ENCODE results near the gene LTN1. TPM values are rescaled to one million over a fixed set of nuclear protein-coding genes. Genes with fewer than 3 reads are reported as not detected.

LTN1 gene
- polyA plus RNA-seq, 1 of the 3 experiments (the other 2 are of a cell fraction) = 3.2 TPM

GRCh38 chr21:28975397-28975796 lies 17.3 kb downstream of the LTN1 start:
- Histone ChIP-seq H3F3A (replicated peaks; ENCODE audit: insufficient read depth) (peaks cover 8% of the 10 kb centered on the region), H3K9ac (no peak overlapping the region), H4K20me1 (ENCODE audit: insufficient read depth) (no peaks in the 10 kb centered on the region), H2AFZ (ENCODE audit: low read depth) (no peak overlapping the region), H3K27ac (ENCODE audit: low read depth in 2 of 2, low read length in 1 of 2) (peak overlapping the region in 1 of 2 experiments; percentile 23; a peak in 2 of 4 replicates), H3K36me3 (replicated peaks in 1 of 2; ENCODE audit: control insufficient read depth in 1 of 2, insufficient read depth in 2 of 2, low read length in 1 of 2) (peaks cover 57 to 83% of the 10 kb centered on the region in 2 experiments), H3K9me2 (no peaks in the 10 kb centered on the region), H3K4me3 (ENCODE audit: low read depth in 2 of 2, low read length in 1 of 2) (no peak overlapping the region), H3K27me3 (ENCODE audit: insufficient read depth) (no peaks in the 10 kb centered on the region), H3K4me2 (no peak overlapping the region), H3K9me3 (no peaks in the 10 kb centered on the region), H3K4me1 (ENCODE audit: control insufficient read depth in 1 of 2, insufficient read depth in 2 of 2, low read depth in 1 of 2, low read length in 1 of 2) (peaks cover 0 to 7% of the 10 kb centered on the region in 2 experiments; a peak in 3 of 4 replicates), H3K79me2 (ENCODE audit: insufficient read depth) (peaks cover 11% of the 10 kb centered on the region)
- ChIA-PET POLR2A (interaction anchor here (1.0 kb wide), 2 partner anchors 18 to 27 kb away, joined by 3 to 4 read pairs; partner anchors contain the start of gene LTN1), CTCF (interaction anchor here (0.7 to 1.6 kb wide), 3 partner anchors 9 to 36 kb away, joined by 4 read pairs; no protein-coding TSS in a partner anchor)
- WGBS (ENCODE audit: low lambda C conversion rate) = 36% methylated on average over 3 of the region's 3 CpGs
- TF ChIP-seq, protein P1, sequence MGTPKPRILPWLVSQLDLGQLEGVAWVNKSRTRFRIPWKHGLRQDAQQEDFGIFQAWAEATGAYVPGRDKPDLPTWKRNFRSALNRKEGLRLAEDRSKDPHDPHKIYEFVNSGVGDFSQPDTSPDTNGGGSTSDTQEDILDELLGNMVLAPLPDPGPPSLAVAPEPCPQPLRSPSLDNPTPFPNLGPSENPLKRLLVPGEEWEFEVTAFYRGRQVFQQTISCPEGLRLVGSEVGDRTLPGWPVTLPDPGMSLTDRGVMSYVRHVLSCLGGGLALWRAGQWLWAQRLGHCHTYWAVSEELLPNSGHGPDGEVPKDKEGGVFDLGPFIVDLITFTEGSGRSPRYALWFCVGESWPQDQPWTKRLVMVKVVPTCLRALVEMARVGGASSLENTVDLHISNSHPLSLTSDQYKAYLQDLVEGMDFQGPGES (IDR thresholded peaks at IDR 0.05; ENCODE audit: low read depth, low read length) = no peak
- TF ChIP-seq MXI1 (IDR thresholded peaks at IDR 0.05; ENCODE audit: low read depth, low read length) = 0 out of 2 replicates have a peak, but pooled peaks have one; percentile 30
- no peak for DNase-seq

DNA sequence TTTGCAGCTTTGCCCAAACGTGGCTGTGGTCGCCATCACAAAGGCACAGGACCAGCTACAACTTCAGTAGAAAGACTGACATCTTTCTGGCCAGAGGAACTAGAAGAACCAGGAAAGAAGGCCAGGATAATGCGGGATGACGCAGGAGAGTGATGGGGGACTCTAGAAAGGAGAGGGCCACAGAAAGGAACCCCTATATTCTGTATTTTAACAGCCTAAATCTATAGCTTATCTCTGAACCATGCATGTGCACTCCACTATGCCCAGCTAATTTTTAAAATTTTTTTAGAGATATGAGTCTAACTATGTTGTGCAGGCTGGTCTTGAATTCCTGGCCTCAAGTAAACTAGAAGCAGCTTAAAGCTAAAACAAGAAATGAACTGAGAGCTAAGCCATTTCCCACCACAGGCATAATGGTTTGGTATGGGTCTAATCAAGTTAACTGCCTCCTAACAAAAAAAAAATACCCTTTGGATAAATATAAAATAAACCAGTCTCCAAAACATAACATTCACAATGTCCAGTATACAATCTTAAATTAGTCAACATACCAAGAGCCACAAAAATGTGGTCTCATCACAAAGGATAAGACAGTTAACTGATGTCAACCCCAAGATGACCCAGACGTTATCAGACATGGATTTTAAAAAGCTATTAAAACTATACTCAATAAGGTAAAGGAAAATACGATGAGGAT lies 18.0 kb downstream of the LTN1 start:
- peak overlapping the region; percentile 18 to 23; a peak in 2 of 4 replicates for H3K27ac ChIP-seq (ENCODE audit: low read depth in 2 of 2, low read length in 1 of 2)
- H3K9ac ChIP-seq = no peak overlapping the region
- POLR2A ChIA-PET = interaction anchor here (1.0 kb wide), 2 partner anchors 18 to 28 kb away, joined by 3 to 4 read pairs; partner anchors contain the start of gene LTN1
- TF ChIP-seq FOSL2 (IDR thresholded peaks at IDR 0.05; ENCODE audit: borderline replicate concordance, low read depth) = no peak
- TF ChIP-seq EP300 (IDR thresholded peaks at IDR 0.05; ENCODE audit: borderline replicate concordance in 1 of 2, low read depth in 1 of 2, low read length in 1 of 2) = no peak
- no peak for TF ChIP-seq CHD2 (IDR thresholded peaks at IDR 0.05; ENCODE audit: low read length, partially characterized antibody)
- no peak for TF ChIP-seq USF1 (IDR thresholded peaks at IDR 0.05; ENCODE audit: borderline replicate concordance, low read depth)
- TF ChIP-seq RXRA (IDR thresholded peaks at IDR 0.05; ENCODE audit: borderline replicate concordance, low read depth) = no peak
- TF ChIP-seq, protein P2, sequence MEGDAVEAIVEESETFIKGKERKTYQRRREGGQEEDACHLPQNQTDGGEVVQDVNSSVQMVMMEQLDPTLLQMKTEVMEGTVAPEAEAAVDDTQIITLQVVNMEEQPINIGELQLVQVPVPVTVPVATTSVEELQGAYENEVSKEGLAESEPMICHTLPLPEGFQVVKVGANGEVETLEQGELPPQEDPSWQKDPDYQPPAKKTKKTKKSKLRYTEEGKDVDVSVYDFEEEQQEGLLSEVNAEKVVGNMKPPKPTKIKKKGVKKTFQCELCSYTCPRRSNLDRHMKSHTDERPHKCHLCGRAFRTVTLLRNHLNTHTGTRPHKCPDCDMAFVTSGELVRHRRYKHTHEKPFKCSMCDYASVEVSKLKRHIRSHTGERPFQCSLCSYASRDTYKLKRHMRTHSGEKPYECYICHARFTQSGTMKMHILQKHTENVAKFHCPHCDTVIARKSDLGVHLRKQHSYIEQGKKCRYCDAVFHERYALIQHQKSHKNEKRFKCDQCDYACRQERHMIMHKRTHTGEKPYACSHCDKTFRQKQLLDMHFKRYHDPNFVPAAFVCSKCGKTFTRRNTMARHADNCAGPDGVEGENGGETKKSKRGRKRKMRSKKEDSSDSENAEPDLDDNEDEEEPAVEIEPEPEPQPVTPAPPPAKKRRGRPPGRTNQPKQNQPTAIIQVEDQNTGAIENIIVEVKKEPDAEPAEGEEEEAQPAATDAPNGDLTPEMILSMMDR (IDR thresholded peaks at IDR 0.05) = no peak
- no peak for TF ChIP-seq GABPA (IDR thresholded peaks at IDR 0.05; ENCODE audit: low read depth)
- TF ChIP-seq FOXJ3 (CRISPR knock-in tag; IDR thresholded peaks at IDR 0.05) = no peak
- no peak for TF ChIP-seq PBX3 (IDR thresholded peaks at IDR 0.05)
- TF ChIP-seq, protein P1 (IDR thresholded peaks at IDR 0.05; ENCODE audit: low read depth, low read length) = no peak
- TF ChIP-seq TEAD4 (IDR thresholded peaks at IDR 0.05; ENCODE audit: borderline replicate concordance, insufficient read depth) = no peak
- TF ChIP-seq NFIC (IDR thresholded peaks at IDR 0.05; ENCODE audit: borderline replicate concordance) = no peak
- no peak for TF ChIP-seq SMC3 (IDR thresholded peaks at IDR 0.05; ENCODE audit: low read depth, low read length)
- no peak for TF ChIP-seq YY1 (IDR thresholded peaks at IDR 0.05; ENCODE audit: low read depth)
- no peak for TF ChIP-seq POLR2AphosphoS5 (IDR thresholded peaks at IDR 0.05; ENCODE audit: low read depth, low read length)
- no peak for TF ChIP-seq GATA2 (CRISPR knock-in tag; IDR thresholded peaks at IDR 0.05)

More for the DNA sequence above, 18.0 kb downstream of the LTN1 start:
- DNase-seq = no peak
- WGBS (ENCODE audit: low lambda C conversion rate) = 89% methylated on average over 6 of the region's 6 CpGs
- Histone ChIP-seq H3K4me3 (ENCODE audit: low read depth in 2 of 2, low read length in 1 of 2) (no peak overlapping the region), H4K20me1 (ENCODE audit: insufficient read depth) (no peaks in the 10 kb centered on the region), H3F3A (replicated peaks; ENCODE audit: insufficient read depth) (peaks cover 8% of the 10 kb centered on the region), H3K36me3 (replicated peaks in 1 of 2; ENCODE audit: control insufficient read depth in 1 of 2, insufficient read depth in 2 of 2, low read length in 1 of 2) (peaks cover 59 to 86% of the 10 kb centered on the region in 2 experiments), H2AFZ (ENCODE audit: low read depth) (no peak overlapping the region), H3K9me2 (no peaks in the 10 kb centered on the region), H3K79me2 (ENCODE audit: insufficient read depth) (peaks cover 11% of the 10 kb centered on the region), H3K4me1 (ENCODE audit: control insufficient read depth in 1 of 2, insufficient read depth in 2 of 2, low read depth in 1 of 2, low read length in 1 of 2) (peaks cover 0 to 7% of the 10 kb centered on the region in 2 experiments; a peak in 3 of 4 replicates), H3K9me3 (no peaks in the 10 kb centered on the region), H3K27me3 (ENCODE audit: insufficient read depth) (no peaks in the 10 kb centered on the region), H3K4me2 (no peak overlapping the region)
- CTCF ChIA-PET = interaction anchor here (0.7 to 1.6 kb wide), 5 partner anchors 8 to 35 kb away, joined by 3 to 4 read pairs (median 4); no protein-coding TSS in a partner anchor

Data from SK-N-SH (cell line).